22Rv1 (cell line): ENCODE results near the gene DPF3.

Experiments used
- CTCF ChIP-seq: fragments of 450-650 bp; IDR thresholded peaks from 2 replicates; pipeline ENCODE4 v1.5.1; 2017; ENCODE audit warnings: mild to moderate bottlenecking
- ZFX ChIP-seq: fragments of 450-650 bp; IDR thresholded peaks from 2 replicates; pipeline ENCODE4 v1.6.1; 2017; ENCODE audit warnings: antibody characterized with exemption, borderline replicate concordance

GRCh38 chr14:72686101-72686500 lies 207.8 kb downstream of the DPF3 start:
- TF ChIP-seq CTCF (no peak), ZFX (no peak)
